ENCODE measurements around the gene FAM222A. TPM values are rescaled to one million over a fixed set of nuclear protein-coding genes. Genes with fewer than 3 reads are reported as not detected.

FAM222A gene
- total RNA-seq, 2 donors from 2014 or later = 0.11 to 0.63 TPM

DNA sequence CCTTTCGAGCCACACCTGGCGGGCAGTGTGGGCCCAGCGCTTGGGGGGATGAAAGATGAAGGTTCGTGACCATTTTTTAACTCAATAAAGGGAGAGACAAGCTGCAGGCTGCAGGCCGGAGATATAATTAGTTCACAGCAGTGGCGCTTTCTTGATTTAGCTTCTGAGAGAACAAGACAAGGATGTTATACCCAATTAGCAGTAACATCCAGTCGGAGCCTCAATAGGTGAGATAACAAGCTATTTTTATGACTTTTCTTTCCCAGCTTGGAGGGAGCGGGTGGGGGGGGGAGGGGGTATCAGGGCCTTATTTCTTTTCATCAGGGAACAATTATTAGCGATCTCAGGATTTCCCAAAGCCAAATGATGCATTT, 9.1 kb downstream of the FAM222A start:
- peaks cover 3% of the 10 kb centered on the region for H3K27me3 Mint-ChIP-seq
- H3K36me3 Mint-ChIP-seq (ENCODE audit: low read depth) = no peaks in the 10 kb centered on the region
- no peak for ATAC-seq (replicated peaks)
- no peak overlapping the region for H3K27ac Mint-ChIP-seq
- H3K4me3 Mint-ChIP-seq = no peak overlapping the region
- H3K4me1 Mint-ChIP-seq = no peaks in the 10 kb centered on the region
- H3K9me3 Mint-ChIP-seq = no peaks in the 10 kb centered on the region

DNA sequence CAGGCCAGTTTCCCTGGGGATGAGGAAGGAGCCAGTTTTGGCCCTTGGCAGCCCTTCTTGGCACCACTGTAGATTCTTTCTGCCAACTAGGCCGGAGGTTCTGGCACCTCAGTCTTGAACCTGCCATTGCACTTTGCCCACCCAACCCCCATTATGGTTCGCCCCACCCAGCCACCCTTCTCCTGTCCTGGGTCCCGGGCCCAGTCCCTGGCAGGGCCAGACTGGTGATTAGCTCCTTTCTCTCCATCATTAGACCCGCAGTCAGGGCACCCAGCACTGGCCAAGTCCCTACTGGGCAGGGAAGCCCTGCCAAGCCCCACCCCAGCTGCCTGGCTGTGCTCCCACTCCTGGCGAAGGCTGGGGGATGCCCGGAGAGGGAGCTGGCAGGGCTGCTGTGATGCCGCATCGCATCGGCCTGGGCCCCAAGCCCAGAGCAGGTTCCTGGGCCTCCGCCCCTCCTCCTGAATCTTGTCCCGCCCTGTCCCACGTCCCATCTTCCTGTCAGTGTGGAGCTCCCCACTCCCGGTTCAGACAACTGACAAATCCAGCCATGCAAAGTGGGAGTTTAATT, 9.8 kb downstream of the FAM222A start:
- Mint-ChIP-seq H3K4me1 (no peaks in the 10 kb centered on the region), H3K36me3 (ENCODE audit: low read depth) (no peaks in the 10 kb centered on the region), H3K9me3 (no peaks in the 10 kb centered on the region), H3K27me3 (peaks cover 3% of the 10 kb centered on the region), H3K27ac (no peak overlapping the region), H3K4me3 (no peak overlapping the region)
- ATAC-seq (replicated peaks) = no peak

DNA sequence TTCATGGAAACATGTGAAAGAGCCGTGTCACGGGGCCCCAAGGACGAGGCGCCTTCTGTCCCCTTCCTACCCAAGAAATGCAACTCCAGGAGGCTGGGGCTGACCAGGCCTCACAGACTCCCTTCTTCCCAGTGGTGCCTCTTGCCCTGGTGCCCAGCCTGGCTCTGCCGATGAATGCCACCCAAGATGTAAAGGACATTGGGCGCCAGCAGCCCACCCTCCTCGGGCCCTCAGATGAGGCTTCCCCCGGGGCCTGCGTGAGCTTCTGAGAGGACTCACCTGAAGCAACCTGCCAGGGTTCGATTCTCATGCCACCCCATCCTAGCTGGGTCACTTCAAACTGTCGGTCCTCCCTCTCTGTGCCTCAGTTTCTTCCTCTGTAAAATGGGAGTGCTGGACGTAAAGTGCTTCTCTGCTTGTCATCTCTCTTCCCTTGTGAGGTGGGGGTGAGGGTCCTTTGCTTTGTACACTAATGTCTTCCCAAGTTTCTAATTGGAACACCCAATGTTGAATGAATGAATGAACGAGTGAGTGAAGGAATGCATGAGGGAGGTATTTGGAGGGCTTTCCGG, 10.8 kb downstream of the FAM222A start:
- H3K4me1 Mint-ChIP-seq = no peaks in the 10 kb centered on the region
- peaks cover 2% of the 10 kb centered on the region for H3K27me3 Mint-ChIP-seq
- H3K36me3 Mint-ChIP-seq (ENCODE audit: low read depth) = no peaks in the 10 kb centered on the region
- no peak overlapping the region for H3K4me3 Mint-ChIP-seq
- no peak overlapping the region for H3K27ac Mint-ChIP-seq
- H3K9me3 Mint-ChIP-seq = no peaks in the 10 kb centered on the region
- ATAC-seq (replicated peaks) = no peak

DNA sequence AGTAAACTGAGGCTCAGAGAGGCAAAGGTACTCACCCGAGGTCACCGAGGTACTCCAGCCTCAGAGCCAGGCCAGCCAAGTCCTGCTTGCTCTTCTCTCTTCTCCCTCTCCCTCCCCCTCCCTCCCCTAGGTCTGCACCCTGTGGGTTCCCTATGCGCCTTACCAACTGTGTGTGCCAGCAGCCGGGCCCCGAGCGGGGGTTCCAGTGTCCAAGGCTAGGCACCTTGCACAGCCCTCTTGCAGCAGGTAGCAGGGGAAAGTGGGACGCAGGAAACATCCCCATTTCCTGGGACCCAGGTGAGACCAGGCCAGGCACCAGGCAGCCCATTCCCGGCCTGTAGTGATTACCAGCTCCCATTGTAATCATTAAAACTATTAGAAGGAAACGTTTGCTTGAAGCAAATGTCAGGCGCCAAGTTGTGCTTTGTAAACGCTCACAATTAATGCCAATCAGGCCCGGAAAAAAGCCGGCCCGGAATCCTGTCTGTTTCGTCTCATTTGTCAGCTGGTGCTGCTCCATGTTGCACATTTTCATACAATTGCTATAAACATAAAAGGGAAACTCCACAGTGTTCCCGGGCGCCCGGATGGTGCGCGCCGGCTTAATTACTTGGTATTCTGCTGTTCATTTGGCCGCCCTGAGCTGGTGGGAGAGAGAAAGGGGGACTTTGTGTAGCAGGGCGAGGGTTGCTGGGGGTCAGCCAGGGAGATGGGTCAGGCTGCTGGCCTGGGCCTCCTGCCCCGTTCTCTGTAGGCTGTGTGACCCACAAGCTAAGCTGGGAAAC, 11.9 kb downstream of the FAM222A start:
- no peak overlapping the region for H3K27ac Mint-ChIP-seq
- H3K4me1 Mint-ChIP-seq = no peaks in the 10 kb centered on the region
- no peaks in the 10 kb centered on the region for H3K9me3 Mint-ChIP-seq
- H3K36me3 Mint-ChIP-seq (ENCODE audit: low read depth) = no peaks in the 10 kb centered on the region
- H3K27me3 Mint-ChIP-seq = no peaks in the 10 kb centered on the region
- no peak for ATAC-seq (replicated peaks)
- no peak overlapping the region for H3K4me3 Mint-ChIP-seq

DNA sequence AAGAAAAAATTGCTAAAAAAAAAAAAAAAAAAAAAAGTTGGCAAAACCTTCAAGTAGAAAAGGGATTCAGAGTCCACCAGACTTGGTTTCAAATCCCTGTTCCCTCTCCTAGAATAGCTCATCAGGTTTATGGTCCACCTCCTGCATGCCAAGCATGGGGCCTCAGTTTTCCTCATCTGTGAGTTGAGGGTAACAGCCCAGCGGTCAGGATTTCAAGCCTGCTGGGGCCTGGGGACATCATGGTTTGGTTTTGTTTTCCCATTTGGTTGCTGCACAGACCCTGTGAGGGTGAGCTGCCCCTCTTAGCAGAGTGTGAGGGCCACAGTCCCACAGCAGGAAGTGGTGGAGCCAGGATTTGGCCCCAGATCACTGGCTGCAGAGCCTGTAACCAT, 12.5 kb downstream of the FAM222A start:
- no peaks in the 10 kb centered on the region for H3K36me3 Mint-ChIP-seq (ENCODE audit: low read depth)
- H3K4me1 Mint-ChIP-seq = no peaks in the 10 kb centered on the region
- H3K27ac Mint-ChIP-seq = no peak overlapping the region
- H3K27me3 Mint-ChIP-seq = no peaks in the 10 kb centered on the region
- no peak overlapping the region for H3K4me3 Mint-ChIP-seq
- no peak for ATAC-seq (replicated peaks)
- no peaks in the 10 kb centered on the region for H3K9me3 Mint-ChIP-seq

DNA sequence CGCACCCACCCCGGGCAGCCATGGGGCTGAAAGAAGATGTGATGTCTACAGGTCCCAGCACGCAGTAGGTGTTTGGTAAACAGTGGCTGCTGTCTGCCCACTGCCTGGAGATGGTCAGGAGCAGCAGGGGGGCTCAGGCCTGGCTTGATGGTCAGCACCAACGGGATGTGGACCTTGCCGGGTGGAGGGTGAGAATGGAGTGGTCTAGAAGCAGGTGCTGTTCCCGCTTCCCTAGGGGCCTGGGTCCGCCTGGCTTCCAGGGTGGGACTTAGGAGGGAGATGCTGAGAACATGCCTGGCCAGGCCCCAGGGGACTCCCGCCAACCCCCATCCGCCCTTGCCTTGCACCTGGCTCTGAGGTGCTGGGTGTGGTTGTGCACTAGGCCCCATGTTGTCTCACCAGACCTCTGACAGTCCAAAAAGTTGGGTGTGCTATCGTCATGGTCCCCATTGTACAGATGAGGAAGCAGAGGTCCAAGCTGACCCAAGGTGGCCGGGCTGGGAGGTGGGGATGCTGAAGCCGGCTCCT, 12.9 kb downstream of the FAM222A start:
- Mint-ChIP-seq H3K27ac (no peak overlapping the region), H3K36me3 (ENCODE audit: low read depth) (no peaks in the 10 kb centered on the region), H3K4me1 (no peaks in the 10 kb centered on the region), H3K9me3 (no peaks in the 10 kb centered on the region), H3K4me3 (no peak overlapping the region), H3K27me3 (no peaks in the 10 kb centered on the region)
- no peak for ATAC-seq (replicated peaks)

DNA sequence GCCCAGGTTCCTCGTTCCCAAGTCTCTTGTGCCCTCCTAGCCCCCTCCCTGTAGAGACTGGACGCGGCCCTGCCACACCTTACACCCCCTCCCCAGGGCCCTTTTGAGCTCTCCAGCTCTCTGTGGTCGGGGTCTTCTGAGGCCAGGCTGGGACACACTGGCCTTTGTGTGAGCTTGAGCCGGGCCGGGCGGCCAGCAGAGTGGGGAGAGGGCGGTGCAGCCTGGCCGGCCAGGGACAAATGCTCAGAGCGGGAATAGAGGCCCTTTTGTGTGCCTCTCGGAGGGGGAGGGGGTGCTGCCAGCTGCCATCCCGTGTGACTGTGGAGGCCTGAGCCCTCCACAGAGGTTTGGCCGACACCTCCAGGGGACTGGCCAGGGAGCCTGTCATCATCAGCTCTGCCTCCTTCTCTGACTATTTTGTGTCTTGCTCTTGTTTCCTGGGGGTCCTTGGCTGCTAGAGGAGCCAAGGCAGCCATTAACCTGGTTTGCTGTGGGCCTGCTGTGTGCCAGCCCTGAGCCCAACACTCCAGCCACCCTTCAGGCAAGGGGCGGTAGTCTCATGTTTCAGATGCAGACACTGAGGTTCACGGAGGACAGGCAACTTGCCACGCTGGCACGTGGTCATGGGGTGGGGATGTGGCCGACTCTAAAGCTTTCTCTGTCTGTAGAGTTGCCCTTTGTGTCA, 13.6 kb downstream of the FAM222A start:
- Mint-ChIP-seq H3K36me3 (ENCODE audit: low read depth) (no peaks in the 10 kb centered on the region), H3K4me1 (no peaks in the 10 kb centered on the region), H3K27ac (no peak overlapping the region), H3K9me3 (no peaks in the 10 kb centered on the region), H3K4me3 (no peak overlapping the region), H3K27me3 (no peaks in the 10 kb centered on the region)
- no peak for ATAC-seq (replicated peaks)

DNA sequence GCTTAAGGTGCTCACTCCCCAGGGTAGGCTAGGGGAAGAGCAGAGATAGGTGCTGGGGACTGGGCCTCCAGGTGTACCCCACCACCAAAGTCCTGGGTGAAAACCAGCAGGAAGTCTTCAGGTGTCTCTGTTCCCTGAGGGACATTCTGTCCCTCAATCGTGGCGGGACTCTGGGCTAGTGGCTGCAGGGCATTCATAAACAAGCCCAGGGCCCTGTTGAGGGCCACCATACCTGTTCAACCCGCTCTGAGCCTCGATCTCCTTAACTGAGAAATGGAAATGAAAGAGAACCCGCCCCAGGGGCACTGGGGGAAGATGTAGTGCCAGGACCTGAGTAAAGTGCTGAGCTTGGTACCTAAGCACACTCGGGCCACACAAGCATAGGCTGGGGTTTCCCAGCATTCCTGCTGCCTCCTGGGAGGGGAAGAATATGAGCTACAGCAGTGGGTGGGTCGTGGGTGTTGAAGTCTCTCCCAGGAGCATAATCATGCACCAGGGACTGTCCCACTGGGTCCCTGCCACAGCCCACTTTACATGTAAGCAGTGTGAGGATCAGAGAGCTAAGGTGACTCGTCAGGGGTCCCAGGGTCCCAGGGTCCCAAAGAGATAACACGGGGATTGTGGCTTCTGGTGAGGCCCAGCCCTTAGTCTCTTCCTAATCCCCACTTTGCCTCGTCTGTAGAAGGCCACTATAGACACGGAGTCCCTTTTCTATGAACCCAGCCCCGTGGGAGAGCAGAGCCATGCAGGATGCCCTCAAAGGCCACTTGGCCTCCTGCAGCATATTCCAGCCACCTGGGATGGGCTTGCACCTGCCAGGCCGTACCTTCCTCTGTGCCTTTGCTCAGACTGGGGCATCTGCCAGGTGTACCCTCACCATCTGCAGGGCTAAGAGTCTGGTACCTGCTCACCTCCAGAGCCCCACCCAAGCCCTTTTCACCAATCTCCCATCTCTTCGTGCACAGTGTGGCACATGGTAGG, 14.4 kb downstream of the FAM222A start:
- no peaks in the 10 kb centered on the region for H3K36me3 Mint-ChIP-seq (ENCODE audit: low read depth)
- ATAC-seq (replicated peaks) = no peak
- H3K9me3 Mint-ChIP-seq = no peaks in the 10 kb centered on the region

DNA sequence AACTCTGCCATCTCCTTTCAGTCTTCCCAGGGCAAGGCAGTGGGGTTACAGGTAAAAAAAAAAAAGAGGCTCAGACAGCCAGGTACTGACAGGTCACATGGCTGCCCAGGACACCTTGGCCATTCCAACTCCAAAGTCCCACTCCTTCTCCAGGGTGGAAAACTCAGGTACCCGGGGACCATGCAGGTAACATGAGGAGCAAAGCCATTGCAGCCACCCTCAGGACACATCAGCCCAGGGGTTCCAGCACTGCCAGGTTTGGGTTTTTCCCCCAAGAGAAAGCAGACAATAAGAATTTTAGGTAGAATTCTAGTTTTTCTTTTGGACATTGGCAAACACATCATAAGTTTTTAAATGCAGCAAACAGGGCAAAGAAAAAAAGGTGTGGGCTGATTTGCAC, 15.3 kb downstream of the FAM222A start:
- Mint-ChIP-seq H3K9me3 (no peaks in the 10 kb centered on the region), H3K4me1 (peaks cover 4% of the 10 kb centered on the region), H3K36me3 (ENCODE audit: low read depth) (no peaks in the 10 kb centered on the region), H3K4me3 (no peak overlapping the region), H3K27me3 (peaks cover 8% of the 10 kb centered on the region), H3K27ac (no peak overlapping the region)
- ATAC-seq (replicated peaks) = no peak

More for the DNA sequence above, 14.4 kb downstream of the FAM222A start:
- no peak overlapping the region for H3K27ac Mint-ChIP-seq
- peaks cover 5% of the 10 kb centered on the region for H3K27me3 Mint-ChIP-seq
- peaks cover 4% of the 10 kb centered on the region for H3K4me1 Mint-ChIP-seq
- H3K4me3 Mint-ChIP-seq = no peak overlapping the region

DNA sequence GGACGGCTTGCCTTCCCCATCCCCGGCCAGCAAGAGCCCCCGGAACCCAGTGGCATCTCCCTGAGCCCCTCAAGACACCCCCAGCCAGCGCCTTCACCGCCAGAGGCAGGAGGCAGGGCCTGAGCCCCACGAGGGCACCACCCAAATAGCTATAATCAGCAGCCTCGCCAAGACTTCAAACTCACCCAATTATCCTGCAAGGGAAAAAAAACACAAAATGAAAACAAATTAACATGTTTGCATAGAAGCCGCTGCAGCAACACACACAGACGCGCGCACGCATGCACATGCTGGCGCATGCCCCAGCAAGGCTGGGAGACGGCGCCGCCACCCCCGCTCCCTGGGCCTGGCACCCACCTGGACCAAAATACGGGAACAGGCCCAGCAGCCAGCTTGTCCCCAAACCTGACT, 15.8 kb downstream of the FAM222A start:
- no peak for ATAC-seq (replicated peaks)
- no peak overlapping the region for H3K4me3 Mint-ChIP-seq
- H3K9me3 Mint-ChIP-seq = no peaks in the 10 kb centered on the region
- H3K27ac Mint-ChIP-seq = no peak overlapping the region
- peaks cover 4% of the 10 kb centered on the region for H3K4me1 Mint-ChIP-seq
- no peaks in the 10 kb centered on the region for H3K36me3 Mint-ChIP-seq (ENCODE audit: low read depth)
- H3K27me3 Mint-ChIP-seq = peaks cover 8% of the 10 kb centered on the region

DNA sequence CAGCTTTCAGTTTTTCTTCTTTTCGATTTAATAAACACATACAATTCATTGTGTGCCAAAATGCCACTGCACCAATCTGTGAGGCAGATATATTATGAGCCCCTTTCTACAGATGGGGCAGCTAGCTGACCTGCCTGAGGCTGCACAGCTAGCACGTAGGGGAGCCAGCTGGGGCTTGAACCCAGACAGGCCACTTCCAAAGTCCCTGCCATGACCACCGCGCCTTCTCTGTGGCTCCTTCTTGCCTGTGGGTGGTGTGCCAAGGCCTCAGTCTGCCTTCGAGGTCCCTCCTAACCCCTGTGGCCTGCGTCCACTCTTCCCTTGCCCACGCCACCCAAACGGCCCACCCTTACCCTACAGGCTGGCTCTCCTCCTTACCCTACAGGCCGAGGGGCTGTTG, 16.2 kb downstream of the FAM222A start:
- Mint-ChIP-seq H3K27me3 (peaks cover 10% of the 10 kb centered on the region), H3K4me1 (peaks cover 4% of the 10 kb centered on the region), H3K4me3 (no peak overlapping the region), H3K27ac (no peak overlapping the region), H3K36me3 (ENCODE audit: low read depth) (no peaks in the 10 kb centered on the region), H3K9me3 (no peaks in the 10 kb centered on the region)
- no peak for ATAC-seq (replicated peaks)

DNA sequence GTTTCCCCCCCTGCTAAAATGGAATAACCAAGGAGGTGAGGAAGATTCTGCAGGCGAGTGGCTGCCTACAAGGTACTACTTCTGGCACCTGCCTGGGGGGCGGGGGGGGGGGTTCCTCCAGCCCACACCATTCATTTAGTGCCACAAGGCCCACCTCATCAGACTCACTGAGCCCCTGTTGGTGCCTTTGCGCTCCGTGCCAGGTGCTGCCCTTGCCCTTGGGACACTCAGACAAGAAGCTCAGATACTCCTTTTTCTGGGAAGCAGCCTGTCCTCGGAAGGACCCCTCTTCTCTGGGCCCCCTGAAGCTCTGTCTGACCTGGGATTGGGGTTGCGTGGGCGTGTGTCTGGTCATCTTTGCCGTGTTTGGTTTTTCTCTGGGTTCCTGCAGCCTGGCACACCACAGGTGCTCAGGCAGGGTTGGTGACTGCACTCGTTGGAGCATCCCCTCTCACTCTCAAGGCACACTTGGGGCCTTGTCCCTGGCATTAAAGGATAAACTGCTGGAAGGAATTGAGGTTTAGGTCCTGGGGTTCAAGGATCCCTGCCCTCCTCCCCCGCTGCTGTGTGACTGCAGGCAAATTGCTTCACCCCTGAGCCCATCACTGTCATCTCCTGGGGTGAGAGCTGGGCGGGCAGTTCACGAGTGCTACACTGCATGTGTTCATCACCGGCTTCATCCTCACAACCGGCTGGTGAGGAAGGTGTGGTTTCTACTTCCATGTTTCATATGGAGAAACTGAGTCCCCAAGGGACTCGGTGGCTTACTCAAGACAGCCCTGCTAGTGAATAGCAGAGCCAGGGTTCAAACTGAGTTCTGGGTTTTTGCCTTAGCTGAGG, 16.9 kb downstream of the FAM222A start:
- no peak overlapping the region for H3K4me3 Mint-ChIP-seq
- no peak for ATAC-seq (replicated peaks)

DNA sequence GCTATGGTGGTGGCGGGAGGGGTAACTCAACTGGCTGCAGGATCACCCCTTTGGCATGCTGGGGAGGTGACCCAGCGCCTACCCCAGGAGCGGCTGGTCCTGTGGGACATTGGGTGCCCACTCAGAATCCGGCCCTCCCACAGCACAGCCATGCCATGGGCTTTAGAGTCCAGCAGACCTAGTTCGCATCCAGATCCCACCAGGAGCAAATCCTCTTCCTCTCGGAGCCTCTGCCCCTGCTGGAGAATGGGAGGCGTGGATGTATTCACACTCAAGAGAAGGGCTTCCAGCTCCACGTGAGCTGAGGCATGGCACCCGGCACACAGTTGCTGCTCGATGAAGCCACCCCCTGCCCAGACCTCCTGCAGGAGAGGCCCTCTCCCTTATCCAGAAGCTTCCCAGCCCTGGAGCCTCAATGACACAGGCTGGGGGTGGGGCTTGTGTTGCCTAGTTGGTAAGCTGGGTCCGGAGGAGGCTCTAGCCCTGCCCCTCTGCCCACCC, 17.7 kb downstream of the FAM222A start:
- no peak overlapping the region for H3K27ac Mint-ChIP-seq
- H3K9me3 Mint-ChIP-seq = no peaks in the 10 kb centered on the region
- H3K4me1 Mint-ChIP-seq = peaks cover 4% of the 10 kb centered on the region
- ATAC-seq (replicated peaks) = no peak
- no peaks in the 10 kb centered on the region for H3K36me3 Mint-ChIP-seq (ENCODE audit: low read depth)
- no peak overlapping the region for H3K4me3 Mint-ChIP-seq
- H3K27me3 Mint-ChIP-seq = peaks cover 19% of the 10 kb centered on the region

More for the DNA sequence above, 16.9 kb downstream of the FAM222A start:
- Mint-ChIP-seq H3K4me1 (peaks cover 4% of the 10 kb centered on the region), H3K36me3 (ENCODE audit: low read depth) (no peaks in the 10 kb centered on the region), H3K9me3 (no peaks in the 10 kb centered on the region), H3K27me3 (peaks cover 17% of the 10 kb centered on the region), H3K27ac (no peak overlapping the region)
